HEK293 (cell line): Measurements from ENCODE around the gene NRP1.

Experiments
- HOXA7 ChIP-seq: sonication (generic); formaldehyde crosslinking; IDR thresholded peaks from 2 replicates; pipeline ENCODE4 v1.8.1; 2022; ENCODE audit warnings: missing genetic modification reagents, borderline replicate concordance
- KLF7 ChIP-seq: fragments of 450-650 bp; formaldehyde crosslinking; IDR thresholded peaks from 2 replicates; pipeline ENCODE4 v1.5.1; 2016; ENCODE audit warnings: missing biosample characterization, missing genetic modification characterization, borderline replicate concordance
- KLF9 ChIP-seq: fragments of 450-650 bp; formaldehyde crosslinking; IDR thresholded peaks from 2 replicates; pipeline ENCODE4 v1.5.1; 2016; ENCODE audit warnings: missing biosample characterization, missing genetic modification characterization, low read depth
- MEIS1 ChIP-seq: sonication (generic); formaldehyde crosslinking; IDR thresholded peaks from 2 replicates; pipeline ENCODE4 v1.8.1; 2022; ENCODE audit warnings: missing genetic modification reagents, mild to moderate bottlenecking, borderline replicate concordance
- PRDM1 ChIP-seq: fragments of 450-650 bp; formaldehyde crosslinking; IDR thresholded peaks from 2 replicates; pipeline ENCODE4; 2016; ENCODE audit warnings: missing biosample characterization, missing genetic modification characterization
- PRDM2 ChIP-seq: fragments of 450-650 bp; formaldehyde crosslinking; IDR thresholded peaks from 2 replicates; pipeline ENCODE4 v1.5.1; 2016; ENCODE audit warnings: missing biosample characterization, missing genetic modification characterization, borderline replicate concordance
- PRDM6 ChIP-seq: fragments of 450-650 bp; formaldehyde crosslinking; IDR thresholded peaks from 2 replicates; pipeline ENCODE4 v1.5.1; 2017; ENCODE audit warnings: missing biosample characterization, missing genetic modification characterization
- ZBTB20 ChIP-seq: fragments of 450-650 bp; formaldehyde crosslinking; IDR thresholded peaks from 2 replicates; pipeline ENCODE4 v1.5.1; 2016; ENCODE audit warnings: missing biosample characterization, missing genetic modification characterization
- ZBTB21 ChIP-seq: fragments of 450-650 bp; formaldehyde crosslinking; IDR thresholded peaks from 2 replicates; pipeline ENCODE4 v1.5.1; 2017; ENCODE audit warnings: missing biosample characterization, missing genetic modification characterization
- ZFHX2 ChIP-seq: fragments of 450-650 bp; formaldehyde crosslinking; conservative IDR thresholded peaks from 2 replicates; pipeline ENCODE4 v1.5.1; 2016; ENCODE audit warnings: missing biosample characterization, missing genetic modification characterization
- ZFP3 ChIP-seq: fragments of 450-650 bp; formaldehyde crosslinking; IDR thresholded peaks from 2 replicates; pipeline ENCODE4 v1.5.1; 2016; ENCODE audit warnings: low read depth, missing biosample characterization, missing genetic modification characterization
- ZFP41 ChIP-seq: fragments of 450-650 bp; formaldehyde crosslinking; IDR thresholded peaks from 2 replicates; pipeline ENCODE4 v1.5.1; 2016; ENCODE audit warnings: missing biosample characterization, missing genetic modification characterization, borderline replicate concordance
- ZNF121 ChIP-seq: fragments of 450-650 bp; formaldehyde crosslinking; IDR thresholded peaks from 2 replicates; pipeline ENCODE4 v1.5.1; 2016; ENCODE audit warnings: missing biosample characterization, missing genetic modification characterization
- ZNF132 ChIP-seq: fragments of 450-650 bp; formaldehyde crosslinking; IDR thresholded peaks from 2 replicates; pipeline ENCODE4 v1.5.1; 2017; ENCODE audit warnings: missing biosample characterization, missing genetic modification characterization, borderline replicate concordance
- ZNF138 ChIP-seq: fragments of 450-650 bp; formaldehyde crosslinking; IDR thresholded peaks from 2 replicates; pipeline ENCODE4 v1.5.1; 2016; ENCODE audit warnings: missing biosample characterization, missing genetic modification characterization, borderline replicate concordance
- ZNF146 ChIP-seq: fragments of 450-650 bp; formaldehyde crosslinking; IDR thresholded peaks from 2 replicates; pipeline ENCODE4 v1.5.1; 2016; ENCODE audit warnings: missing biosample characterization, missing genetic modification characterization
- ZNF24 ChIP-seq: fragments of 450-650 bp; formaldehyde crosslinking; IDR thresholded peaks from 2 replicates; pipeline ENCODE4 v1.5.1; 2016; ENCODE audit warnings: missing biosample characterization, missing genetic modification characterization
- ZNF274 ChIP-seq, 2 experiments: fragments of 200-500 bp in 1 of 2; fragments of 450-650 bp in 1 of 2; sonication (Bioruptor generic) in 1 of 2; formaldehyde crosslinking in 1 of 2; IDR thresholded peaks; 2 replicates each; pipeline versions ENCODE4 v1.5.1 to v1.6.1; 2014 to 2016; ENCODE audit warnings: borderline replicate concordance in 1 of 2, inconsistent platforms in 1 of 2, low read length in 1 of 2, missing biosample characterization in 1 of 2, missing genetic modification characterization in 1 of 2
- ZNF37A ChIP-seq: fragments of 450-650 bp; IDR thresholded peaks from 2 replicates; pipeline ENCODE4 v1.5.1; 2018; ENCODE audit warnings: missing biosample characterization, missing genetic modification characterization
- ZNF391 ChIP-seq: fragments of 450-650 bp; formaldehyde crosslinking; IDR thresholded peaks from 2 replicates; pipeline ENCODE4 v1.5.1; 2016; ENCODE audit warnings: low read depth, missing biosample characterization, missing genetic modification characterization, borderline replicate concordance
- ZNF48 ChIP-seq: fragments of 450-650 bp; formaldehyde crosslinking; IDR thresholded peaks from 2 replicates; pipeline ENCODE4 v1.5.1; 2016; ENCODE audit warnings: missing biosample characterization, missing genetic modification characterization
- ZNF488 ChIP-seq: fragments of 450-650 bp; formaldehyde crosslinking; IDR thresholded peaks from 2 replicates; pipeline ENCODE4 v1.5.1; 2016; ENCODE audit warnings: missing biosample characterization, missing genetic modification characterization
- ZNF510 ChIP-seq: fragments of 450-650 bp; formaldehyde crosslinking; IDR thresholded peaks from 2 replicates; pipeline ENCODE4 v1.5.1; 2018; ENCODE audit warnings: mild to moderate bottlenecking, missing genetic modification characterization, missing biosample characterization; ENCODE audit not compliant: insufficient replicate concordance
- ZNF521 ChIP-seq: fragments of 450-650 bp; formaldehyde crosslinking; IDR thresholded peaks from 2 replicates; pipeline ENCODE4 v1.5.1; 2017; ENCODE audit warnings: missing biosample characterization, mild to moderate bottlenecking, missing genetic modification characterization
- ZNF529 ChIP-seq: fragments of 450-650 bp; formaldehyde crosslinking; IDR thresholded peaks from 2 replicates; pipeline ENCODE4 v1.5.1; 2017; ENCODE audit warnings: missing genetic modification characterization, missing biosample characterization; ENCODE audit not compliant: insufficient replicate concordance
- ZNF580 ChIP-seq: fragments of 450-650 bp; formaldehyde crosslinking; IDR thresholded peaks from 2 replicates; pipeline ENCODE4 v1.5.1; 2016; ENCODE audit warnings: missing biosample characterization, missing genetic modification characterization
- ZNF654 ChIP-seq: fragments of 450-650 bp; formaldehyde crosslinking; IDR thresholded peaks from 2 replicates; pipeline ENCODE4 v1.5.1; 2016; ENCODE audit warnings: low read depth, missing biosample characterization, missing genetic modification characterization
- ZNF660 ChIP-seq: fragments of 450-650 bp; IDR thresholded peaks from 2 replicates; pipeline ENCODE4 v1.5.1; 2018; ENCODE audit warnings: missing biosample characterization, mild to moderate bottlenecking, missing genetic modification characterization
- ZNF664 ChIP-seq: fragments of 450-650 bp; formaldehyde crosslinking; IDR thresholded peaks from 2 replicates; pipeline ENCODE4 v1.5.1; 2016; ENCODE audit warnings: missing biosample characterization, missing genetic modification characterization

The NRP1 gene

GRCh38 chr10:33330543-33331378 lies 3.7 kb downstream of the NRP1 start (continued):
- TF ChIP-seq KLF9 (tag by site-specific recombination) = no peak
- no peak for TF ChIP-seq ZNF132 (tag by site-specific recombination)
- no peak for TF ChIP-seq ZNF664 (tag by site-specific recombination)
- TF ChIP-seq PRDM6 = no peak; the same call in 1 of the 2 replicates
- TF ChIP-seq ZNF580 (tag by site-specific recombination) = peak; percentile 82
- TF ChIP-seq ZNF274 (IDR thresholded peaks at IDR 0.05; ENCODE audit: low read length) = no peak
- TF ChIP-seq ZNF274 (tag by site-specific recombination; IDR thresholded peaks at IDR 0.05; ENCODE audit: borderline replicate concordance) = no peak
- no peak for TF ChIP-seq ZNF391
- TF ChIP-seq ZNF660 = peak; percentile 58; the same call in 1 of the 2 replicates
- TF ChIP-seq ZNF24 (tag by site-specific recombination) = no peak
- no peak for TF ChIP-seq ZNF488 (tag by site-specific recombination)
- TF ChIP-seq ZNF121 (tag by site-specific recombination) = no peak; the same call in 1 of the 2 replicates
- no peak for TF ChIP-seq ZFP41
- no peak for TF ChIP-seq ZNF510 (tag by site-specific recombination)
- TF ChIP-seq ZFP3 (tag by site-specific recombination) = no peak
- TF ChIP-seq ZNF654 (tag by site-specific recombination) = peak; percentile 93
- no peak; the same call in 1 of the 2 replicates for TF ChIP-seq ZNF146 (tag by site-specific recombination)
- peak; percentile 53; the same call in 1 of the 2 replicates for TF ChIP-seq KLF7 (tag by site-specific recombination)
- no peak for TF ChIP-seq ZFHX2
- no peak for TF ChIP-seq ZNF521
- TF ChIP-seq ZNF48 (tag by site-specific recombination) = no peak
- TF ChIP-seq MEIS1 (CRISPR knock-in tag) = no peak
- no peak for TF ChIP-seq HOXA7 (CRISPR knock-in tag)
- TF ChIP-seq PRDM1 (tag by site-specific recombination) = 0 out of 2 replicates have a peak, but pooled peaks have one; percentile 38
- TF ChIP-seq ZBTB20 = peak; percentile 59; the same call in 1 of the 2 replicates
- TF ChIP-seq PRDM2 = no peak
- TF ChIP-seq ZNF138 (tag by site-specific recombination) = no peak
- peak; percentile 11 for TF ChIP-seq ZNF529 (tag by site-specific recombination)
- peak; percentile 21; the same call in 1 of the 2 replicates for TF ChIP-seq ZBTB21 (tag by site-specific recombination)
- TF ChIP-seq ZNF37A (tag by site-specific recombination) = no peak
